ENCODE measurements around the gene P2RY14. TPM values are rescaled to one million over a fixed set of nuclear protein-coding genes. Genes with fewer than 3 reads are reported as not detected.
A peak's percentile ranks its signal among the peaks of the same experiment; 100 is the strongest.

The P2RY14 gene
- total RNA-seq, 1 experiment from 2014 or later: not detected

DNA sequence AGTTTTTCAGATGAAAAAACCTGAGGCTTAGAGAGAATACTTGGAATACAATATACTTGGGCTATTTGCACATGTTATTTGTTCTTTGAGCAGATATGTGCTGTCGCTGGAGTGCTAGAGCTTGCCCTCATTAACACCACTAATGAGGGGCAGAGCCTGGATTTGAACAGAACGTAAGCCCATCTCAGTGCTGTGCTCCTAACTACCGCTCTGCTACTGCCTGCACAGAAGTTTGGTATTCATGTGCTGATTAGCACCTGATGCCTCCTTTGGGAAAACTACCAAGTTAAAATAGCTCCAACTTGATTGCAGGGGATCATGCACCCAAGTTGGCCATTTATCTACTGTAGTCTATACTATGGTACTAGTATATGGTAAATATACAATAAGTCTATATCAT is 34.6 kb upstream of the P2RY14 start:
- ChIA-PET POLR2A (no interaction called here), CTCF (interaction anchor here (1.2 kb wide), 1 partner anchor 130 kb away, joined by 3 read pairs; no protein-coding TSS in a partner anchor)
- no peak for DNase-seq (ENCODE audit: low spot score)
- H3K27me3 Mint-ChIP-seq (ENCODE audit: low read depth): no peaks in the 10 kb centered on the region
- no peaks in the 10 kb centered on the region for H3K9me3 Mint-ChIP-seq
- H3K36me3 Mint-ChIP-seq: no peaks in the 10 kb centered on the region
- H3K4me1 Mint-ChIP-seq: peaks cover 56% of the 10 kb centered on the region
- H3K27ac Mint-ChIP-seq: no peak overlapping the region
- ATAC-seq: peak; percentile 78
- TF ChIP-seq, protein P1, sequence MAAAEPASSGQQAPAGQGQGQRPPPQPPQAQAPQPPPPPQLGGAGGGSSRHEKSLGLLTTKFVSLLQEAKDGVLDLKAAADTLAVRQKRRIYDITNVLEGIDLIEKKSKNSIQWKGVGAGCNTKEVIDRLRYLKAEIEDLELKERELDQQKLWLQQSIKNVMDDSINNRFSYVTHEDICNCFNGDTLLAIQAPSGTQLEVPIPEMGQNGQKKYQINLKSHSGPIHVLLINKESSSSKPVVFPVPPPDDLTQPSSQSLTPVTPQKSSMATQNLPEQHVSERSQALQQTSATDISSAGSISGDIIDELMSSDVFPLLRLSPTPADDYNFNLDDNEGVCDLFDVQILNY (CRISPR knock-in tag; IDR thresholded peaks at IDR 0.05): no peak
- no peak for TF ChIP-seq ESRRA (CRISPR knock-in tag; IDR thresholded peaks at IDR 0.05; ENCODE audit: borderline replicate concordance)
- TF ChIP-seq IRF2 (CRISPR knock-in tag; IDR thresholded peaks at IDR 0.05; ENCODE audit: borderline replicate concordance, low read depth): no peak
- no peak for TF ChIP-seq EMX1 (CRISPR knock-in tag; IDR thresholded peaks at IDR 0.05)
- no peak for TF ChIP-seq ZNF219 (CRISPR knock-in tag; IDR thresholded peaks at IDR 0.05; ENCODE audit: borderline replicate concordance)
- H3K4me3 Mint-ChIP-seq: no peak overlapping the region

DNA sequence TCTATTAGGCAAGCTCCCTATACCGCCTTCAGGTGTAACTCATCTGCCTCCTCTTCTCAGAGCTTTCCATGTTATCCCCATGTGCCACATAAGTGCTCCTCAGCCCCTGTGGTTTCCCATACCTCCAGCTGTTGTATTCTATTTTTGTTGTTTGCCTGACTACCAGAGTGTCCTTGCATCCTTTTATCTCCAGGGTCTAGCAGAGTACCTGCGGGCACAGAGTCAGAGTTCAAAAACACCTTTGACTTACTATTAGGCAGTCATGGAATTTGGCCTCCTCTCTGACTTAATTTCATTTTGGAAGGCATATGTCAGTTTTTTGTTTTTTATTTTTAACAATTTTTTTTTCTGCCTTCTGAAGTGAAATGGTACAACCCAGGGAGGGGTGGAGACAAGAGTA is 31.2 kb upstream of the P2RY14 start:
- CTCF ChIA-PET: interaction anchor here (1.1 kb wide), 1 partner anchor 18 kb away, joined by 3 read pairs; no protein-coding TSS in a partner anchor
- no peaks in the 10 kb centered on the region for H3K9me3 Mint-ChIP-seq

DNA sequence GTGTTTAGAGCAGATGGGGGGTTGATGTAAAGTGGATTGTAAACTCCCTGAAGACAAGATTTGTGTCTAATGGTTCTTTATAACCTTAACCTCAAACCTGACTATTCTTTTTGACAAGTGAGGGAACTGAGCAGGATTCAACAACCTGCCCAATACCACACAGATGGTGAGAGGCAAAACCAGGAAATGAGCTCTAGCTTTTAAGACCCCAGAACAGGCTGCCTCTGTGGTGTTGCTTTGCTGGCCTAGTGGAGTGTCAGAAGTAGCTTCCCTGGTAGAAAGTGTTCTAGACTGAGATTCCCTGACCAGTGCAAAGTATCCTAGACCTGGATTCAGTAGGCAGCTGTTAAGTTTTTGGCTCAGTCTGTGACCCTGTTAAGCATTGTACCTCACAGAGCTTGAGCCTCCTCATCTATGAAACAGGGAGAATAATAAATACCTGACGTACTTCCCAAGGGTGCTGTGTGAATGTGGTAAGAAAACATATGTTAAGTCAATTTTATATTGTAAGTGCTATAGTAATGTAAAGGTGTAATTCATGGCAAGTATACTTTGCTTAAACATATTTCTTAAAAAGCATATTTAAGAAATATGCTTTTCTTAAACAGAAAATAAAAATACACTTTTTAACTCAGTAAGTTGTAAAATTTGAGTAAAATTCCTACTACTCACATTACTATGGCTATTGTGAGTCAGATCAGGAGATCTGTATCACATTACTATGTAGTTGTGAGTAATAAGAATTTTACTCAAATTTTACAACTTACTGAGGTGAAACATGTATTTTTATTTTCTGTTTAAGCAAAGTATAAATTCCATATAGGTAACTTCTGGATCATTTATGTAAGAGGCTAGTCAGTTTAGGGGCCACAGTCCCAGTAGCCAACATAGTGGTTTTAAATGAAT is 29.5 kb upstream of the P2RY14 start:
- CTCF ChIA-PET: interaction anchor here (2.0 kb wide), 1 partner anchor 20 kb away, joined by 7 read pairs; no protein-coding TSS in a partner anchor
- POLR2A ChIA-PET: no interaction called here
- DNase-seq (ENCODE audit: low spot score) (no peak), ATAC-seq (0 out of 2 replicates have a peak, but pooled peaks have one; percentile 6)
- Mint-ChIP-seq H3K27me3 (ENCODE audit: low read depth) (no peaks in the 10 kb centered on the region), H3K27ac (no peak overlapping the region; the same call in 1 of the 2 replicates), H3K4me3 (no peak overlapping the region), H3K9me3 (no peaks in the 10 kb centered on the region), H3K36me3 (no peaks in the 10 kb centered on the region), H3K4me1 (peaks cover 55% of the 10 kb centered on the region)
- TF ChIP-seq, protein P2, sequence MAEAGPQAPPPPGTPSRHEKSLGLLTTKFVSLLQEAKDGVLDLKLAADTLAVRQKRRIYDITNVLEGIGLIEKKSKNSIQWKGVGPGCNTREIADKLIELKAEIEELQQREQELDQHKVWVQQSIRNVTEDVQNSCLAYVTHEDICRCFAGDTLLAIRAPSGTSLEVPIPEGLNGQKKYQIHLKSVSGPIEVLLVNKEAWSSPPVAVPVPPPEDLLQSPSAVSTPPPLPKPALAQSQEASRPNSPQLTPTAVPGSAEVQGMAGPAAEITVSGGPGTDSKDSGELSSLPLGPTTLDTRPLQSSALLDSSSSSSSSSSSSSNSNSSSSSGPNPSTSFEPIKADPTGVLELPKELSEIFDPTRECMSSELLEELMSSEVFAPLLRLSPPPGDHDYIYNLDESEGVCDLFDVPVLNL (CRISPR knock-in tag; IDR thresholded peaks at IDR 0.05; ENCODE audit: borderline replicate concordance, low read depth): no peak
- TF ChIP-seq, protein P3, sequence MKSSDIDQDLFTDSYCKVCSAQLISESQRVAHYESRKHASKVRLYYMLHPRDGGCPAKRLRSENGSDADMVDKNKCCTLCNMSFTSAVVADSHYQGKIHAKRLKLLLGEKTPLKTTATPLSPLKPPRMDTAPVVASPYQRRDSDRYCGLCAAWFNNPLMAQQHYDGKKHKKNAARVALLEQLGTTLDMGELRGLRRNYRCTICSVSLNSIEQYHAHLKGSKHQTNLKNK (CRISPR knock-in tag; IDR thresholded peaks at IDR 0.05): no peak
- TF ChIP-seq, protein P4, sequence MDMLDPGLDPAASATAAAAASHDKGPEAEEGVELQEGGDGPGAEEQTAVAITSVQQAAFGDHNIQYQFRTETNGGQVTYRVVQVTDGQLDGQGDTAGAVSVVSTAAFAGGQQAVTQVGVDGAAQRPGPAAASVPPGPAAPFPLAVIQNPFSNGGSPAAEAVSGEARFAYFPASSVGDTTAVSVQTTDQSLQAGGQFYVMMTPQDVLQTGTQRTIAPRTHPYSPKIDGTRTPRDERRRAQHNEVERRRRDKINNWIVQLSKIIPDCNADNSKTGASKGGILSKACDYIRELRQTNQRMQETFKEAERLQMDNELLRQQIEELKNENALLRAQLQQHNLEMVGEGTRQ (CRISPR knock-in tag; IDR thresholded peaks at IDR 0.05): no peak
- TF ChIP-seq, protein P5, sequence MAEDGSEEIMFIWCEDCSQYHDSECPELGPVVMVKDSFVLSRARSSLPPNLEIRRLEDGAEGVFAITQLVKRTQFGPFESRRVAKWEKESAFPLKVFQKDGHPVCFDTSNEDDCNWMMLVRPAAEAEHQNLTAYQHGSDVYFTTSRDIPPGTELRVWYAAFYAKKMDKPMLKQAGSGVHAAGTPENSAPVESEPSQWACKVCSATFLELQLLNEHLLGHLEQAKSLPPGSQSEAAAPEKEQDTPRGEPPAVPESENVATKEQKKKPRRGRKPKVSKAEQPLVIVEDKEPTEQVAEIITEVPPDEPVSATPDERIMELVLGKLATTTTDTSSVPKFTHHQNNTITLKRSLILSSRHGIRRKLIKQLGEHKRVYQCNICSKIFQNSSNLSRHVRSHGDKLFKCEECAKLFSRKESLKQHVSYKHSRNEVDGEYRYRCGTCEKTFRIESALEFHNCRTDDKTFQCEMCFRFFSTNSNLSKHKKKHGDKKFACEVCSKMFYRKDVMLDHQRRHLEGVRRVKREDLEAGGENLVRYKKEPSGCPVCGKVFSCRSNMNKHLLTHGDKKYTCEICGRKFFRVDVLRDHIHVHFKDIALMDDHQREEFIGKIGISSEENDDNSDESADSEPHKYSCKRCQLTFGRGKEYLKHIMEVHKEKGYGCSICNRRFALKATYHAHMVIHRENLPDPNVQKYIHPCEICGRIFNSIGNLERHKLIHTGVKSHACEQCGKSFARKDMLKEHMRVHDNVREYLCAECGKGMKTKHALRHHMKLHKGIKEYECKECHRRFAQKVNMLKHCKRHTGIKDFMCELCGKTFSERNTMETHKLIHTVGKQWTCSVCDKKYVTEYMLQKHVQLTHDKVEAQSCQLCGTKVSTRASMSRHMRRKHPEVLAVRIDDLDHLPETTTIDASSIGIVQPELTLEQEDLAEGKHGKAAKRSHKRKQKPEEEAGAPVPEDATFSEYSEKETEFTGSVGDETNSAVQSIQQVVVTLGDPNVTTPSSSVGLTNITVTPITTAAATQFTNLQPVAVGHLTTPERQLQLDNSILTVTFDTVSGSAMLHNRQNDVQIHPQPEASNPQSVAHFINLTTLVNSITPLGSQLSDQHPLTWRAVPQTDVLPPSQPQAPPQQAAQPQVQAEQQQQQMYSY (CRISPR knock-in tag; IDR thresholded peaks at IDR 0.05): peak; percentile 68
- no peak for TF ChIP-seq NR2C2 (CRISPR knock-in tag; IDR thresholded peaks at IDR 0.05)

More for the DNA sequence above, 31.2 kb upstream of the P2RY14 start:
- H3K27me3 Mint-ChIP-seq (ENCODE audit: low read depth): no peaks in the 10 kb centered on the region
- DNase-seq (ENCODE audit: low spot score) (no peak), ATAC-seq (no peak)
- TF ChIP-seq, protein P6, sequence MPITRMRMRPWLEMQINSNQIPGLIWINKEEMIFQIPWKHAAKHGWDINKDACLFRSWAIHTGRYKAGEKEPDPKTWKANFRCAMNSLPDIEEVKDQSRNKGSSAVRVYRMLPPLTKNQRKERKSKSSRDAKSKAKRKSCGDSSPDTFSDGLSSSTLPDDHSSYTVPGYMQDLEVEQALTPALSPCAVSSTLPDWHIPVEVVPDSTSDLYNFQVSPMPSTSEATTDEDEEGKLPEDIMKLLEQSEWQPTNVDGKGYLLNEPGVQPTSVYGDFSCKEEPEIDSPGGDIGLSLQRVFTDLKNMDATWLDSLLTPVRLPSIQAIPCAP (CRISPR knock-in tag; IDR thresholded peaks at IDR 0.05): no peak
- TF ChIP-seq, protein P7, sequence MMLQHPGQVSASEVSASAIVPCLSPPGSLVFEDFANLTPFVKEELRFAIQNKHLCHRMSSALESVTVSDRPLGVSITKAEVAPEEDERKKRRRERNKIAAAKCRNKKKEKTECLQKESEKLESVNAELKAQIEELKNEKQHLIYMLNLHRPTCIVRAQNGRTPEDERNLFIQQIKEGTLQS (CRISPR knock-in tag; conservative IDR thresholded peaks at IDR 0.05): no peak
- no peak for TF ChIP-seq ZNF121 (CRISPR knock-in tag; IDR thresholded peaks at IDR 0.05)
- TF ChIP-seq ZNF263 (CRISPR knock-in tag; IDR thresholded peaks at IDR 0.05; ENCODE audit: low read depth): no peak
- no peak for TF ChIP-seq ELF4 (CRISPR knock-in tag; IDR thresholded peaks at IDR 0.05; ENCODE audit: low read depth)
- TF ChIP-seq, protein P8, sequence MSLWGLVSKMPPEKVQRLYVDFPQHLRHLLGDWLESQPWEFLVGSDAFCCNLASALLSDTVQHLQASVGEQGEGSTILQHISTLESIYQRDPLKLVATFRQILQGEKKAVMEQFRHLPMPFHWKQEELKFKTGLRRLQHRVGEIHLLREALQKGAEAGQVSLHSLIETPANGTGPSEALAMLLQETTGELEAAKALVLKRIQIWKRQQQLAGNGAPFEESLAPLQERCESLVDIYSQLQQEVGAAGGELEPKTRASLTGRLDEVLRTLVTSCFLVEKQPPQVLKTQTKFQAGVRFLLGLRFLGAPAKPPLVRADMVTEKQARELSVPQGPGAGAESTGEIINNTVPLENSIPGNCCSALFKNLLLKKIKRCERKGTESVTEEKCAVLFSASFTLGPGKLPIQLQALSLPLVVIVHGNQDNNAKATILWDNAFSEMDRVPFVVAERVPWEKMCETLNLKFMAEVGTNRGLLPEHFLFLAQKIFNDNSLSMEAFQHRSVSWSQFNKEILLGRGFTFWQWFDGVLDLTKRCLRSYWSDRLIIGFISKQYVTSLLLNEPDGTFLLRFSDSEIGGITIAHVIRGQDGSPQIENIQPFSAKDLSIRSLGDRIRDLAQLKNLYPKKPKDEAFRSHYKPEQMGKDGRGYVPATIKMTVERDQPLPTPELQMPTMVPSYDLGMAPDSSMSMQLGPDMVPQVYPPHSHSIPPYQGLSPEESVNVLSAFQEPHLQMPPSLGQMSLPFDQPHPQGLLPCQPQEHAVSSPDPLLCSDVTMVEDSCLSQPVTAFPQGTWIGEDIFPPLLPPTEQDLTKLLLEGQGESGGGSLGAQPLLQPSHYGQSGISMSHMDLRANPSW (CRISPR knock-in tag; conservative IDR thresholded peaks at IDR 0.05; ENCODE audit: low read depth): no peak
- no peak for TF ChIP-seq JUN (CRISPR knock-in tag; IDR thresholded peaks at IDR 0.05)
- TF ChIP-seq NFE2L1 (CRISPR knock-in tag; IDR thresholded peaks at IDR 0.05): no peak
- H3K4me1 Mint-ChIP-seq: peaks cover 64% of the 10 kb centered on the region
- H3K4me3 Mint-ChIP-seq: no peak overlapping the region
- POLR2A ChIA-PET: no interaction called here
- H3K27ac Mint-ChIP-seq: no peak overlapping the region
- no peaks in the 10 kb centered on the region for H3K36me3 Mint-ChIP-seq
